SW480 (cell line): ENCODE results near the gene MYO6.

Source experiments
- DNase-seq: peaks from one replicate; pipeline ENCODE4 v3.0.0-alpha.2; 2016; ENCODE audit warnings: low spot score

MYO6 gene

DNA sequence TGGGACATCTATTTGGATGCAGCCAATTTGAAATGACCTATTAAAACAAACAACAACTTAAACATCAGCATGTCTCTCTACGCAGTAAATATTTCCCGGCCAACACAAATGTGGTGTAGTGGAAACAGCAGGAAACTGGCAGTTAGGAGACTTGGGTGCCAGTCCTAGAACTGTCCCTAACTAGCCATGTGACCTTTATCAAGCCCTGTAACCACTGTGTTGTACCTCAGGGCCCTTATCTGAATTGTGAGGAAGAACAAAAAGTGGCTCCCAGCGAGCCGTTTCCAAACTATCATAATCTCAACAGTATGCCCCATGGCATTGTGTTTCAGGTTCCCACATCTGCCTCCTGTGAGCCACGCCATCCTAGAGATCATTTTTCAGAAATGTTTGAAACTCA is 198.9 kb downstream of the MYO6 start:
- DNase-seq: no peak

DNA sequence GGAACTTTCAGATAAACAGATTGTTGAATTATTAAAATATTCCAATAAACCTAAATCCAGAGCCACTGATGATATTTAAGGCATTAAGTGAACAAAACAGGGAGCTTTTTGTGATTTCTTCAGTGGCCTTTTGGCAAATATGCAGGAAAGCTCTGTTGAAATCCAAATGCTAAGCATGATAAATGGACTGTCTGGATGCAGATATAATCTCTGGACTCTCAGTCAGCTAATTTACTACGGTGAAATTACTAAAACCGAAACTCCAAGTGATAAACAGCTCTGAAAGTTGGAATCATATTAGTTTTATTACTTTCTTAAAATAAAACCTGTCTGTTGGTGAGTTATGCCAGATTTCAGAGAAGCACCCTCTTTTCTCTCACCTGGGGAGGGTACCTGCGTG is 203.1 kb downstream of the MYO6 start:
- DNase-seq: no peak

DNA sequence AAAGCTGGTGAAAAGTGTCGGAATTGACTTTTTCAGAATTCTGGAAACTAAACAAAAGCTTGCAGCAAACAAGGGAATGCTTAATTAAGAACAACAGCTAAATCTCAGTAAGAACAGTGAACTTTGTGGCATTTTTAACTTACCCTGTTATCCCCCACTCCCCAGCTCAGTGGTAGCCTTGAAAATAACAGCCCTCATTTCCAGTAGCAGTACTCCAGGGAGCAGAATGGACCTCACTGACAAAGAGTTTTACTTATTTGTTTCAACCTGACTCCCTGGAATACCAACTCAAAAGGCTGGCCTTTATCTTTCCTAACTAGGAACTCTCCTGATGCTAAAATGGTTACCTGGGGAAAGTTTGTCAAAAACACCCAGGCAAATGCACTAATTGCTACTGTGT is 214.5 kb downstream of the MYO6 start:
- no peak for DNase-seq

DNA sequence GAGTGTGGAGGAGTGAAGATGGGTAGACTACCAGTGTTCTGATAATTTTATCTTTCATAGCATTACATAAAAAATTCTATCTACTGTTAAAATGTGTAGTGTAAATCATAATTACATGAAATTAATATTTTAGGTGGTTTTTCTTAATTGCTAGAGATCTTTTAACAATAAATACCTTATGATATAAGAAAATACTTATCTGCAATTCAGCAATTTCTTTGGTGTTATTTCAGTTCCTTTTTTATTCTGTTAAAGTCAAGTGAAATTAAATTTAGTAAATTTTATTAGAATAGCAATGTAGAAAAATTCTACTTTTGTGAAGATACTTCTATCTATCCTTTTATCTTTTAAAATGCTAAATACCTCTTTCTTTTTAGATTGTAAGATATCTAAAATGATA is 219.1 kb downstream of the MYO6 start:
- DNase-seq: no peak
